ENCODE results near the gene MRPL14. TPM values are rescaled to one million over a fixed set of nuclear protein-coding genes. Genes with fewer than 3 reads are reported as not detected.
A peak's percentile ranks its signal among the peaks of the same experiment; 100 is the strongest.

The MRPL14 gene
- total RNA-seq, 4 donors from 2014 or later, result 41.7 to 60.3 (median 53.6) TPM

DNA sequence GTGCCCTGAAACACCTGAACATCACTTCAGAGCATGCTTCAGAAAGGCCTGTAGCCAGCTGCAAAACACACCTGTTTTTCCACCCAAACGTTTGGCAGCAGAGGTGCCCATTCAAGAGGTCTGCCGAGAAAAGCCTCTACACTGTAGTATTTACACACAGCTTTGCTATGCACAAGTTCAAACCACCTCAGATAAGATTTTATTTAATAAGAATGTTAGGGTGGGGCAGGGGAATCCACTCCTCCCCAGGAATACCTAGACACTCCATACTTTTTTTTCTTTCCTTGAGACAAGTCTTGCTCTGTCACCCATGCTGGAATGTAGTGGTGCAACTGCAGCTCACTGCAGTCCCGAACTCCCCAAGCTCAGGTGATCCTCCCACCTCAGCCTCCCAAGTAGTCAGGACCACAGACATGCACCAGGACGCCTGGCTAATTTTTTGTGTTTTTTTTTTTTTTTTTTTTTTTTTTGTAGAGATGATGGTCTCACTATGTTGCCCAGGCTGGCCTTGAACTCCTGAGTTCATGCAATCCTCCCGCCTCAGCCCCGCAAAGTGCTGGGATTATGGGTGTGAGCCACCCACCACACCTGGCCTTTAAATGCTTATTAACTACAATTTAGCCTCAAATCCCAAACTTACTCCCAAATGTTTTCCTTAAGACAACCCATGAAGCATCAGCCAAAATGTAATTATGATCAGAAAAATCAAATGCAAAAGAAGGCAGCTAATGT lies 9.7 kb downstream of the MRPL14 start:
- peak overlapping the region in 1 of 4 donors; percentile 22 for H3K27ac ChIP-seq
- H3K9me3 ChIP-seq, result no peaks in the 10 kb centered on the region
- TF ChIP-seq POLR2A (IDR thresholded peaks at IDR 0.05), result no peak
- TF ChIP-seq, protein P1, sequence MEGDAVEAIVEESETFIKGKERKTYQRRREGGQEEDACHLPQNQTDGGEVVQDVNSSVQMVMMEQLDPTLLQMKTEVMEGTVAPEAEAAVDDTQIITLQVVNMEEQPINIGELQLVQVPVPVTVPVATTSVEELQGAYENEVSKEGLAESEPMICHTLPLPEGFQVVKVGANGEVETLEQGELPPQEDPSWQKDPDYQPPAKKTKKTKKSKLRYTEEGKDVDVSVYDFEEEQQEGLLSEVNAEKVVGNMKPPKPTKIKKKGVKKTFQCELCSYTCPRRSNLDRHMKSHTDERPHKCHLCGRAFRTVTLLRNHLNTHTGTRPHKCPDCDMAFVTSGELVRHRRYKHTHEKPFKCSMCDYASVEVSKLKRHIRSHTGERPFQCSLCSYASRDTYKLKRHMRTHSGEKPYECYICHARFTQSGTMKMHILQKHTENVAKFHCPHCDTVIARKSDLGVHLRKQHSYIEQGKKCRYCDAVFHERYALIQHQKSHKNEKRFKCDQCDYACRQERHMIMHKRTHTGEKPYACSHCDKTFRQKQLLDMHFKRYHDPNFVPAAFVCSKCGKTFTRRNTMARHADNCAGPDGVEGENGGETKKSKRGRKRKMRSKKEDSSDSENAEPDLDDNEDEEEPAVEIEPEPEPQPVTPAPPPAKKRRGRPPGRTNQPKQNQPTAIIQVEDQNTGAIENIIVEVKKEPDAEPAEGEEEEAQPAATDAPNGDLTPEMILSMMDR (IDR thresholded peaks at IDR 0.05), result no peak
- no peak overlapping the region for H3K4me3 ChIP-seq
- 56 to 75% methylated on average over 6 of the region's 6 CpGs for WGBS, 2 donors
- no peaks in the 10 kb centered on the region for H3K27me3 ChIP-seq
- peaks cover 0 to 26% (median 7%) of the 10 kb centered on the region in 3 donors for H3K36me3 ChIP-seq
- peaks cover 12 to 92% (median 37%) of the 10 kb centered on the region in 3 donors for H3K4me1 ChIP-seq
- intact Hi-C loops (cut with DNase I), result no loop called here
- DNase-seq, result no peak

DNA sequence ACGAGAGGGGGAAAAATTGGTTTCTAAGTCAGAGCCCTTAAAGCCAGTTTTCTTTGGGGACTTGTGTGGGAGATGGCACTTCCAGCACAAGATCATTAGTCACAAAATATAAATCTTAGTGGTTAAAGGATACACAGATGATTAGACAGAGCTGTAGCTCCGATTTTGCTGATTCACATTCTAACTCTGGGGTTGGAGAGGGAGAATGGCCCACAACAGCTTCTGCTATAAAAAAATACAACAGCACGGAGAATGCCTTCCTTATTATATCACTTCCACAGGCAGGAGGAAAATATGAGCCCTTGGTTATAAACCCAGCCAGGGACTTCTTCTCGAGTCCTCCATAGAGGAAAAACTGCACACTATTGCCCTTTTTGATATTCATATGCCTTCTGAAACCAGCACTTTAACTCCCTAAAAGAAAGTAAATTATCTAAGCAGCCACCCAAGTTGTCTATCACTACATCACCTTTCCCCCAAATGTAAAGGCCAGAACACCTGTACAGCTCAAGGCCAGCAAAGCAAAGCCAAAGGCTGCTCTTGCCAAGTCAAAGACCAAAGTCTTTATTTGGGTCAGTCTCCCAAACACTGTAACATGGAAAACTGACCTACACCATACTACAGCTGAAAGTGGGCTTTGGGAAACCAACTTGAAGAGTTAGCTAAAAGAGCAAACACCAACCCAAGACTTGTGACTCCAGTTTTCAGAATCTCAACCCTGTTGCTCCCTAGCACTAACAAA lies 10.4 kb downstream of the MRPL14 start:
- H3K27ac ChIP-seq, result peak overlapping the region in 1 of 4 donors; percentile 22
- no peak for DNase-seq
- no peaks in the 10 kb centered on the region for H3K9me3 ChIP-seq
- WGBS, 2 donors, result 55 to 66% methylated on average over 4 of the region's 4 CpGs
- no peak overlapping the region for H3K4me3 ChIP-seq
- no peaks in the 10 kb centered on the region for H3K27me3 ChIP-seq
- intact Hi-C loops (cut with DNase I), result no loop called here
- TF ChIP-seq POLR2A (IDR thresholded peaks at IDR 0.05), result no peak
- TF ChIP-seq, protein P1 (IDR thresholded peaks at IDR 0.05), result no peak
- H3K4me1 ChIP-seq, result peaks cover 4 to 84% (median 33%) of the 10 kb centered on the region in 3 donors
- H3K36me3 ChIP-seq, result peaks cover 0 to 34% (median 7%) of the 10 kb centered on the region in 3 donors

DNA sequence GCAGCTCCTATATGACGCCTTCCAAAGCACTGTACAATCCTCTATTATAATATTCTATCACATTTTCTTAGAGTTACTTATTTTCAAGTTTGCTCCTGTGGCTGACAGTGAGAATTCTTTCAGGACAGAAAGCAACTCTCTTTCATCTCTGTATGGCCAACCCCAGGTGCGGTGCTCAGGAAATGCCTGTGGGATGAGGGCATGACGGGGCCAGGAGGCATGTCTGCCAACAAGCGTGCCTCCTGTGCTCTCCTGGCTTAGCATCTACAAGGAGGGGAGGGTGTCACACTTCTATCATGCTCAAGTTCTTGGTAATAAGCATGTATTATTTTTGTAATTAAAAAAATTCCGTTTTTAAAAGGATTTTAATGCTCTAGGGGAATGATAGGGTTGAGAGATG lies 11.4 kb downstream of the MRPL14 start:
- peaks cover 0 to 75% (median 32%) of the 10 kb centered on the region in 3 donors for H3K4me1 ChIP-seq
- no peak for DNase-seq
- H3K4me3 ChIP-seq, result no peak overlapping the region
- H3K9me3 ChIP-seq, result no peaks in the 10 kb centered on the region
- peak overlapping the region in 1 of 4 donors; percentile 7 for H3K27ac ChIP-seq
- TF ChIP-seq, protein P1 (IDR thresholded peaks at IDR 0.05), result no peak
- TF ChIP-seq POLR2A (IDR thresholded peaks at IDR 0.05), result no peak
- 39 to 62% methylated on average over 5 of the region's 5 CpGs for WGBS, 2 donors
- peaks cover 0 to 43% (median 11%) of the 10 kb centered on the region in 3 donors for H3K36me3 ChIP-seq
- intact Hi-C loops (cut with DNase I), result no loop called here
- H3K27me3 ChIP-seq, result no peaks in the 10 kb centered on the region

DNA sequence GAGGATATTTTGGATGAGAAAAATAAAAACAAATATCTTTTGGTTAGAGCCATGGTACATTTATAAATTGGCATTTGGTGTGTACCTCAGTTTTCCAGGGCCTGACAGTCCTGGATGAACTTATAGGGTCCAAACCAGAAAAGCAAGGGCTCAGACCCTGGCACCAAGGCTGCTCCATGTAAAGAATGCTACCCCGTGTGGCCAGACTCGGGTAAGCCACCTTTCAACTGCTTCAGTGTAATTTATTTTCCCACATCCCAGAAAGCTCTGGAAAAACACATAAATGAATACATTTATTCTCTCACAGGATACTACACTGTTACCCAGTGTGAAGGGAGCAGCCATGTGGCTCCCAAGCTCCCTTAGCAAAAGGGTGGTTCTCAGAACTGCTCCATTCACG lies 13.8 kb downstream of the MRPL14 start:
- DNase-seq, result no peak
- WGBS, 2 donors, result 41 to 43% methylated on average over 3 of the region's 3 CpGs
- intact Hi-C loops (cut with DNase I), result no loop called here
- no peak overlapping the region for H3K4me3 ChIP-seq
- peaks cover 0 to 50% (median 17%) of the 10 kb centered on the region in 3 donors for H3K4me1 ChIP-seq
- H3K9me3 ChIP-seq, result no peaks in the 10 kb centered on the region
- H3K36me3 ChIP-seq, result peaks cover 0 to 68% (median 16%) of the 10 kb centered on the region in 3 donors
- TF ChIP-seq, protein P1 (IDR thresholded peaks at IDR 0.05), result peak in 2 of 6 experiments; percentile 14 to 36
- TF ChIP-seq POLR2A (IDR thresholded peaks at IDR 0.05), result no peak
- H3K27me3 ChIP-seq, result no peaks in the 10 kb centered on the region
- peak overlapping the region in 1 of 4 donors; percentile 29 for H3K27ac ChIP-seq

Data from esophagus squamous epithelium (tissue), 5 donors.